HT-29 (cell line): ENCODE results near the gene MEIS1. TPM values are rescaled to one million over a fixed set of nuclear protein-coding genes. Genes with fewer than 3 reads are reported as not detected.
A peak's percentile ranks its signal among the peaks of the same experiment; 100 is the strongest.

Experiments
- DNase-seq: peaks from one replicate; pipeline ENCODE4 v3.0.0-alpha.2; 2015; ENCODE audit warnings: low spot score
- total RNA-seq: library from RNA; depleted of rRNA; stranded (reverse); fragments of >200 nt; shearing (Covaris generic); gene quantifications from 2 replicates; pipeline ENCODE4 v1.2.3, GENCODE V29; 2014

MEIS1 gene
- total RNA-seq, 1 experiment from 2014 or later: 3.1 TPM

- no peak for DNase-seq
Measured at GRCh38 chr2:66580166-66581049, 145.5 kb downstream of the MEIS1 start.

DNA sequence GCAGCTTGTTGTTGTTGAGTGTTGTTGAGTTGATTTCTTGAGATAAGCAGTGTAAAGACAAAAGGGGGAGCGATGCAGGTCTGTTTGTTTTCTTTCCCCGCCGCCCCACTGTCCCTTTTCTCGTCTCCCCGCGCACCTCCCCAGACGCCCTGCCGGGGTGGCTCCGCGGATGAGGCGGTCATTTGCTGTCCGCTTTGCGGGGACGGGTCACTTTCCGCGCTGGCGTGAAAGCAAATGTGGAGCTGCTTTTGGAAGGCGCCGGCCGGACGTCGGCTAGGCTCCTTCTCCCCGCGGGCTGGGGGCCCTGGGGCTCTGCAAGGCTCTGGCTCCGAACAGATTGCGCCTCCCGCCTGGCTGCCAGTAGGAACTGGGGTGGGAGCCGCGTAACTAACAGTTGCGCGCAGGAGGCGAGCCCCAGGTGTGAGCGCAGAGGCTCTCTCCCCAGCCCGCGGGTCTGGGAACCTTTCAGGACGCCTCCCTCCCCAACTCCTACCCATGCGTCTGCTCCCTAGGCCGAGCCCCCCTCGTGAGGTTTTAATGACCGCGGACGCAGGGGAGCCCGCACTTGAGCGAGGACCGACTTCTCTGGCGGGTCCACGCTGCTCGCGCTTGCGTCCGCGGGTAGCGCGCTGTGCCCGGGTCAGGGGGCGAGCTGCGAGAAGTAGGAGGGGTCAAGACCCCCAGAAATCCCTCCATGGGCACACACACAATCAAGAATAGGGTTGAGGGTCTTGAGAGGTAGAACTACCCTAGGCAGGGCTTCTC, 146.6 kb downstream of the MEIS1 start:
- DNase-seq: no peak

GRCh38 chr2:66582104-66582986, 147.4 kb downstream of the MEIS1 start:
- DNase-seq: no peak

- no peak for DNase-seq
Measured at GRCh38 chr2:66582987-66583880, 148.3 kb downstream of the MEIS1 start.

GRCh38 chr2:66583881-66584280, 149.0 kb downstream of the MEIS1 start:
- no peak for DNase-seq

GRCh38 chr2:66585587-66585986, 150.7 kb downstream of the MEIS1 start:
- DNase-seq: no peak

DNA sequence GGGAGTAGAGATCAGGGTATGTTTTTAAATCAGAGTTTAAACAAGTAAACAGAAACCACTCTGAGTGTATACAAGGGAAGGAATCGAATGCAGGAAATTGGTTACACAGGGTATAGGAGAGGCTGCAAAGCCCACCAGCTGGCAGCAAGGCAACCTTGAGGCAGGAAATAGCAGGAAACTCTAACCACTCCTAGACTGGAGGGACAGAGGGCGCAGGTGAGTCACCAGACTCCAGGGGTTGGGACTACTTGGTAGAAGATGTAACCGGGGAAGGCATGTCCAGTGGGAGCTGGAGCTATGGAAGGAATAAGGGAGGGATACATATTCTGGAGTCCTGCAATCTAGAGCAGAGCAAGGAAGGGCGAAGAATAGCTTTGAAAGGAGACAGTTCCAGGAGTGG, 152.3 kb downstream of the MEIS1 start:
- DNase-seq: peak; percentile 67

- no peak for DNase-seq
Measured at GRCh38 chr2:66594001-66594400, 159.1 kb downstream of the MEIS1 start.

GRCh38 chr2:66595556-66595955, 160.6 kb downstream of the MEIS1 start:
- no peak for DNase-seq

DNA sequence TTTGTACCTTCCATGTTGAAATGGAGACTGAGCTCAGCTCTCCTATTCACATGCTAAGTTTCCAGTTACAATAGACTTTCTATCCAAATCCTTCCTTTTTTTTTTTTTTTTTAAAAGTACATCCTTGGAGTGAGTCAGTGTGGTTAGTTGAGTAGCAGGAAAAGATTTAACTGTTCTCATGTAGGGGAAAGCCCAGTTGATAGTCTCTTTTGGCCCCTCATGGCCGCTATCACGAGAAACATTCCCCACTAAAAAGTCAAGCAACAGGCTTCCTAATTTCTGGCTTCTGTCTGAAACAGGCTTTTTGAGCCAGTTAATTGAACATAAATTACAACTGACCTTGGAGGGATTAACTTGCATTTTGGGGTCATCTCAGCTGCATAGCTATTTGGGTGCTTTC, 161.3 kb downstream of the MEIS1 start:
- no peak for DNase-seq

DNA sequence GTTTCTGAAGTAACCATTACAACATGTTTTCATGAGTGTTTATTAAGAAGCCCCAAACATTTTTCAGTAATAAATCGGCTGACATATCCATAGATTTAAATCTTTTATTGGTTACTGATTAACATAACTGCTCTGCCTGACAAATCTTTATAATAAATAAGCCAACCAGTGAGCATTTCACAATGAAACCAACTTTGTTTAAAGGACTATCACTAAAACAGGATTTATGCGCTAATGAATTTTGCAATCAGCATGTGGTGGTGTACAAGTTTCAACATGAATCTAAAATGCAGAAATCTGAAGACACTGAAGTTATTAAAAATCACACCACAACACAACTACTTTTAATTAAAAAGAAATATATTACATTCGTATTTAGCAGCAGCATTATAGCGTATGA, 166.7 kb downstream of the MEIS1 start:
- DNase-seq: no peak

- DNase-seq: no peak
Measured at GRCh38 chr2:66602341-66602740, 167.4 kb downstream of the MEIS1 start.

DNA sequence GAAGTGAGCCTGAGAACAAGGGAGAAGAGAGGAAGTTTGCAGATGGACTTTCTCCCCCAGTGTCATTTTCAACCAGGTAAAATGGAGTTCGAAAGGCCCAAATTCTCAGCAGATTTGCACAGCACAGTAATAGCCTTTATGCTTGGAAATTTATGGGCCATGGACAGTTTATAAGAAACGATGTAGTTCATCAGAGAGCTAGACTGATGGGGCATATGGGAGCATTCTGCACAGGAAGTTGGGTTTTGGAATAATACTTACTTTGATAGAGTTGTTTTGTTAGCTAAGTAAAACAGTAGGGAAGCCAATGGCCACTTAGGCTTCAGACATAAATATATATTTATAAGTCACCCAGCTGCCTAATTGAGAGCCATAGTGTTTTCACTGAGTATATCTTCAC, 169.4 kb downstream of the MEIS1 start:
- no peak for DNase-seq

DNA sequence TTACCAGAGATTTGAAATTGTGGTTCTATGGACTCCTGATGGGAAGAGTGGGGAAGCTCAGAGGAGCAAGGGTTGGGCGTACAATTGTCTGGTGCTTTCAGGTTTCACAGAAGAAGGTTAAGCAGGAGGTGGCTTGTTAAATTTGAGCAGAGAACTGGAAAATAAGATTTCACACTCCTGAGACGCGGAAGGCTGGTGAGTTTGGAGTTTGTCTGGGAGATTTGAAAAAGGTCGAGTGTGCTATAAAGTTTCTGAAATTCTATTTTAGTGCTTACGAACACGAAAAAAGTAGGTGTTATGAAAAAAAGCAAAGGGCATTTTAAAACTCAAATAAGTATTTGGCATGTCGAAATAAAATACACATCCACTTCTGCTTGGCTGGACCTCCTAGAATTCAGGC, 170.1 kb downstream of the MEIS1 start:
- no peak for DNase-seq

DNA sequence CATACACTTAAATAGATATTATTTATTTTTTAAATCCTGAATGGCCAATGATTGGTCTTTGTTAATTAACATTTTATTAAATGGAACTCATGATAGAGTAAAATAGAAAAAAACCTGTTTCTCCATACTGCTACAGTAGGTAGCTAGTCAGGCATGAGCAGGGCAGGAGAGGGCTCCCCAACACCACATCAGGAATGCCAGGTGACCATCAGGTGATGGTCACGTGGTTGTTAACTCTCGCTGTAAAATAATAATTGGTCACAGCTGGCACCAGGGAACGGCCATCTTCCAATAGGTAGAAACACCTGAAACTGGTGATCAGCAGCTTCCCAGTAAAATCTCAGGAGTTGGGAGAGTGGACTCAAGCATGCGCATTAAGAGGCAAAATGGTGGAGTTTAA, 172.2 kb downstream of the MEIS1 start:
- no peak for DNase-seq
